Daoy (cell line): ENCODE data around the gene TMA7. TPM values are rescaled to one million over a fixed set of nuclear protein-coding genes. Genes with fewer than 3 reads are reported as not detected.

Experiments used
- DNase-seq: peaks from one replicate; pipeline ENCODE4 v3.0.0-alpha.2; 2015; ENCODE audit warnings: low read depth
- total RNA-seq: library from RNA; depleted of rRNA; stranded (reverse); fragments of >200 nt; shearing (Covaris generic); gene quantifications from 2 replicates; pipeline ENCODE4 v1.2.3, GENCODE V29; 2014

The TMA7 gene
- total RNA-seq, 1 experiment from 2014 or later, result 464 TPM

GRCh38 chr3:48408823-48409281 is 31.2 kb upstream of the TMA7 start:
- DNase-seq, result no peak

GRCh38 chr3:48409291-48410201 is 30.5 kb upstream of the TMA7 start:
- no peak for DNase-seq

GRCh38 chr3:48410205-48411040 is 29.6 kb upstream of the TMA7 start:
- no peak for DNase-seq

- DNase-seq, result no peak
Measured at GRCh38 chr3:48411041-48411588, 28.9 kb upstream of the TMA7 start.

- DNase-seq, result no peak
Measured at GRCh38 chr3:48411606-48412374, 28.3 kb upstream of the TMA7 start.

- DNase-seq, result no peak
Measured at GRCh38 chr3:48412375-48413001, 27.6 kb upstream of the TMA7 start.

- DNase-seq, result no peak
Measured at GRCh38 chr3:48413086-48413485, 27.0 kb upstream of the TMA7 start.

GRCh38 chr3:48413611-48414010 is 26.4 kb upstream of the TMA7 start:
- DNase-seq, result no peak

- DNase-seq, result no peak
Measured at GRCh38 chr3:48414376-48415250, 25.4 kb upstream of the TMA7 start.

GRCh38 chr3:48415251-48415953 is 24.7 kb upstream of the TMA7 start:
- DNase-seq, result no peak

- no peak for DNase-seq
Measured at GRCh38 chr3:48416091-48416505, 24.0 kb upstream of the TMA7 start.

- no peak for DNase-seq
Measured at GRCh38 chr3:48416546-48416945, 23.5 kb upstream of the TMA7 start.

GRCh38 chr3:48417529-48418108 is 22.4 kb upstream of the TMA7 start:
- DNase-seq, result no peak

GRCh38 chr3:48418140-48418539 is 21.9 kb upstream of the TMA7 start:
- DNase-seq, result no peak

- DNase-seq, result no peak
Measured at GRCh38 chr3:48418651-48419050, 21.4 kb upstream of the TMA7 start.

- DNase-seq, result no peak
Measured at GRCh38 chr3:48419149-48419548, 20.9 kb upstream of the TMA7 start.

GRCh38 chr3:48419597-48419996 is 20.5 kb upstream of the TMA7 start:
- DNase-seq, result no peak

- no peak for DNase-seq
Measured at GRCh38 chr3:48420561-48420960, 19.5 kb upstream of the TMA7 start.

GRCh38 chr3:48422272-48422671 is 17.8 kb upstream of the TMA7 start:
- no peak for DNase-seq
